ENCODE data around the gene ERH.

ERH gene

GRCh38 chr14:69355154-69355597 is 42.9 kb downstream of the ERH start:
- no peak for DNase-seq

- no peak for DNase-seq
Measured at GRCh38 chr14:69354383-69355153, 43.5 kb downstream of the ERH start.

- DNase-seq: no peak
Measured at GRCh38 chr14:69353168-69353567, 44.9 kb downstream of the ERH start.

GRCh38 chr14:69351911-69352310 is 46.2 kb downstream of the ERH start:
- DNase-seq: no peak

- no peak for DNase-seq
Measured at GRCh38 chr14:69351385-69351784, 46.7 kb downstream of the ERH start.

- no peak for DNase-seq
Measured at GRCh38 chr14:69350892-69351291, 47.2 kb downstream of the ERH start.

- no peak for DNase-seq
Measured at GRCh38 chr14:69349091-69349777, 48.9 kb downstream of the ERH start.

- DNase-seq: no peak
Measured at GRCh38 chr14:69346710-69347109, 51.4 kb downstream of the ERH start.

- DNase-seq: no peak
Measured at GRCh38 chr14:69345402-69345801, 52.7 kb downstream of the ERH start.

GRCh38 chr14:69344171-69344570 is 53.9 kb downstream of the ERH start:
- DNase-seq: no peak

GRCh38 chr14:69342928-69343525 is 55.1 kb downstream of the ERH start:
- no peak for DNase-seq

- DNase-seq: no peak
Measured at GRCh38 chr14:69339426-69339825, 58.7 kb downstream of the ERH start.

GRCh38 chr14:69337984-69338383 is 60.1 kb downstream of the ERH start:
- no peak for DNase-seq

GRCh38 chr14:69335371-69335771 is 62.7 kb downstream of the ERH start:
- no peak for DNase-seq

GRCh38 chr14:69334576-69334975 is 63.5 kb downstream of the ERH start:
- DNase-seq: no peak

GRCh38 chr14:69333791-69334337 is 64.2 kb downstream of the ERH start:
- DNase-seq: no peak

- no peak for DNase-seq
Measured at GRCh38 chr14:69332782-69333395, 65.2 kb downstream of the ERH start.

- no peak for DNase-seq
Measured at GRCh38 chr14:69331206-69331605, 66.9 kb downstream of the ERH start.

All from NCI-H187 treated with DMSO at 0.1 percent for 48 hours (cell line).